SK-N-SH (cell line): ENCODE results near the gene MARS1. TPM values are rescaled to one million over a fixed set of nuclear protein-coding genes. Genes with fewer than 3 reads are reported as not detected.

Experiments
- CTCF ChIA-PET: fragments of 300-600, 350-600 bp; formaldehyde crosslinking; extraction: SDS; loops from one replicate; lab custom pipeline; 2021; lab: Yijun Ruan, JAX
- POLR2A ChIA-PET: fragments of 350-600 bp; sonication (Branson Sonifier 250); formaldehyde crosslinking; extraction: SDS; loops from one replicate; lab custom pipeline; 2020; ENCODE audit warnings: antibody characterized with exemption, inconsistent platforms; lab: Yijun Ruan, JAX
- DNase-seq: peaks from one replicate; pipeline ENCODE4 v3.0.0; 2012
- H2AFZ ChIP-seq: fragments of 200-600 bp; sonication (generic); 2 replicates; pipeline ENCODE4 v1.8.1; 2016; ENCODE audit warnings: antibody characterized with exemption, mild to moderate bottlenecking, low read depth
- H3F3A ChIP-seq: fragments of 200-600 bp; sonication (generic); replicated peaks from 2 replicates; pipeline ENCODE3; 2016; ENCODE audit warnings: antibody characterized with exemption, mild to moderate bottlenecking; ENCODE audit not compliant: insufficient read depth
- H3K27ac ChIP-seq, 2 experiments: fragments of 200-500 bp in 1 of 2; fragments of 200-600 bp in 1 of 2; sonication (Bioruptor generic) in 1 of 2; sonication (generic), shearing (Covaris generic) in 1 of 2; 2 replicates each; pipeline versions ENCODE4 v1.5.1 to v1.6.1; 2014 to 2016; ENCODE audit warnings: low read depth in 2 of 2, inconsistent platforms in 1 of 2, low read length in 1 of 2, mild to moderate bottlenecking in 1 of 2, mixed read lengths in 1 of 2
- H3K27me3 ChIP-seq: fragments of 200-600 bp; sonication (generic), shearing (Covaris generic); 2 replicates; pipeline ENCODE4 v1.6.1; 2016; ENCODE audit warnings: mixed run types; ENCODE audit not compliant: insufficient read depth
- H3K36me3 ChIP-seq, 2 experiments: fragments of 200-500 bp in 1 of 2; fragments of 200-600 bp in 1 of 2; sonication (Bioruptor generic) in 1 of 2; sonication (generic) in 1 of 2; replicated peaks in 1 of 2; 2 replicates each; pipeline versions ENCODE3 to v1.5.1; 2014 to 2016; ENCODE audit warnings: low read length in 1 of 2, mild to moderate bottlenecking in 1 of 2; ENCODE audit not compliant: insufficient read depth in 2 of 2, control insufficient read depth in 1 of 2
- H3K4me1 ChIP-seq, 2 experiments: fragments of 200-500 bp in 1 of 2; fragments of 200-600 bp in 1 of 2; sonication (Bioruptor generic) in 1 of 2; sonication (generic), shearing (Covaris generic) in 1 of 2; 2 replicates each; pipeline versions ENCODE4 v1.5.1 to v1.6.1; 2014 to 2016; ENCODE audit warnings: low read depth in 1 of 2, low read length in 1 of 2, mixed run types in 1 of 2; ENCODE audit not compliant: insufficient read depth in 2 of 2, control insufficient read depth in 1 of 2
- H3K4me2 ChIP-seq: fragments of 200-600 bp; sonication (generic), shearing (Covaris generic); 2 replicates; pipeline ENCODE4 v1.6.1; 2017; ENCODE audit warnings: mixed run types
- H3K4me3 ChIP-seq, 2 experiments: fragments of 200-500 bp in 1 of 2; fragments of 200-600 bp in 1 of 2; sonication (Bioruptor generic) in 1 of 2; sonication (generic), shearing (Covaris generic) in 1 of 2; 2 replicates each; pipeline versions ENCODE4 v1.5.1 to v1.8.1; 2014 to 2016; ENCODE audit warnings: low read depth in 2 of 2, inconsistent platforms in 1 of 2, low read length in 1 of 2, mild to moderate bottlenecking in 1 of 2, mixed read lengths in 1 of 2, moderate library complexity in 1 of 2
- H3K79me2 ChIP-seq: fragments of 200-600 bp; sonication (generic); 2 replicates; pipeline ENCODE4 v1.8.1; 2017; ENCODE audit warnings: mild to moderate bottlenecking; ENCODE audit not compliant: insufficient read depth
- H3K9ac ChIP-seq: fragments of 200-600 bp; sonication (generic); 2 replicates; pipeline ENCODE4 v1.6.1; 2017; ENCODE audit warnings: mixed run types
- H3K9me2 ChIP-seq: fragments of 200-600 bp; sonication (generic); 2 replicates; pipeline ENCODE4 v1.6.1; 2017; ENCODE audit warnings: mixed run types
- H3K9me3 ChIP-seq: fragments of 200-600 bp; sonication (generic); 2 replicates; pipeline ENCODE4 v1.6.1; 2017; ENCODE audit warnings: mixed run types, mild to moderate bottlenecking, moderate library complexity
- H4K20me1 ChIP-seq: fragments of 200-600 bp; sonication (generic); 2 replicates; pipeline ENCODE4 v1.6.1; 2017; ENCODE audit warnings: mild to moderate bottlenecking, mixed run types; ENCODE audit not compliant: insufficient read depth
- CHD2 ChIP-seq: fragments of 150-350 bp; IDR thresholded peaks from 2 replicates; pipeline ENCODE4 v1.6.1; 2018; ENCODE audit warnings: low read length; ENCODE audit not compliant: partially characterized antibody
- EP300 ChIP-seq, 2 experiments: IDR thresholded peaks; 2 replicates each; pipeline versions ENCODE4 v1.4.0 to v1.6.1; 2012; ENCODE audit warnings: borderline replicate concordance in 1 of 2, low read depth in 1 of 2, low read length in 1 of 2
- FOSL2 ChIP-seq: IDR thresholded peaks from 2 replicates; pipeline ENCODE4 v1.4.0; 2012; ENCODE audit warnings: low read depth, mild to moderate bottlenecking, moderate library complexity, borderline replicate concordance
- FOXM1 ChIP-seq: IDR thresholded peaks from 2 replicates; pipeline ENCODE4 v1.4.0; 2012; ENCODE audit warnings: low read depth, mild to moderate bottlenecking
- GATA2 ChIP-seq: sonication (generic); formaldehyde crosslinking; IDR thresholded peaks from 2 replicates; pipeline ENCODE4 v1.5.0; 2020; ENCODE audit warnings: mild to moderate bottlenecking, missing genetic modification reagents
- MEF2A ChIP-seq: IDR thresholded peaks from 2 replicates; pipeline ENCODE4 v1.4.0; 2012; ENCODE audit warnings: low read depth, borderline replicate concordance
- MXI1 ChIP-seq: IDR thresholded peaks from 2 replicates; pipeline ENCODE4 v1.6.1; 2012; ENCODE audit warnings: mild to moderate bottlenecking, low read depth, low read length, improper control_type of control experiment
- NFIC ChIP-seq: IDR thresholded peaks from 2 replicates; pipeline ENCODE4 v1.4.0; 2012; ENCODE audit warnings: borderline replicate concordance
- RAD21 ChIP-seq: IDR thresholded peaks from 2 replicates; pipeline ENCODE4 v1.6.1; 2012; ENCODE audit warnings: mild to moderate bottlenecking, low read length
- RCOR1 ChIP-seq: fragments of 150-350 bp; IDR thresholded peaks from 2 replicates; pipeline ENCODE4 v1.6.1; 2017; ENCODE audit warnings: antibody characterized with exemption, low read length
- SMC3 ChIP-seq: IDR thresholded peaks from 2 replicates; pipeline ENCODE4 v1.6.1; 2012; ENCODE audit warnings: low read depth, low read length, improper control_type of control experiment
- TAF1 ChIP-seq: IDR thresholded peaks from 2 replicates; pipeline ENCODE4 v1.6.1; 2012; ENCODE audit warnings: low read depth, mild to moderate bottlenecking, low read length, moderate library complexity, borderline replicate concordance
- TEAD4 ChIP-seq: IDR thresholded peaks from 2 replicates; pipeline ENCODE4 v1.4.0; 2012; ENCODE audit warnings: mild to moderate bottlenecking, borderline replicate concordance; ENCODE audit not compliant: insufficient read depth
- WGBS: methylation state at CpG from one replicate; pipeline ENCODE4 v1.1.6; 2017; ENCODE audit warnings: low lambda C conversion rate; 5-methylcytosine and 5-hydroxymethylcytosine counted together
- polyA plus RNA-seq, 3 experiments: library from polyadenylated mRNA; depleted of rRNA; stranded (reverse); fragments of >200 nt; gene quantifications; 2 replicates each; pipeline ENCODE4 v1.2.3, GENCODE V29; 2012
- TF ChIP-seq, protein P1 (sequence below): fragments of 150-350 bp; IDR thresholded peaks from 2 replicates; pipeline ENCODE4 v1.6.1; 2017; ENCODE audit warnings: antibody characterized with exemption, low read length, low read depth, borderline replicate concordance
- TF ChIP-seq, protein P2 (sequence below): fragments of 200-600 bp; sonication (generic); IDR thresholded peaks from 2 replicates; pipeline ENCODE4 v1.6.1; 2017; ENCODE audit warnings: antibody characterized with exemption, mild to moderate bottlenecking, moderate library complexity
- TF ChIP-seq, protein P3 (sequence below): IDR thresholded peaks from 2 replicates; pipeline ENCODE4 v1.4.0; 2012; ENCODE audit warnings: low read depth
- TF ChIP-seq, protein P4 (sequence below): IDR thresholded peaks from 2 replicates; pipeline ENCODE4; 2012

MARS1 gene
- polyA plus RNA-seq, 1 of the 3 experiments (the other 2 are of a cell fraction) = 158 TPM

DNA sequence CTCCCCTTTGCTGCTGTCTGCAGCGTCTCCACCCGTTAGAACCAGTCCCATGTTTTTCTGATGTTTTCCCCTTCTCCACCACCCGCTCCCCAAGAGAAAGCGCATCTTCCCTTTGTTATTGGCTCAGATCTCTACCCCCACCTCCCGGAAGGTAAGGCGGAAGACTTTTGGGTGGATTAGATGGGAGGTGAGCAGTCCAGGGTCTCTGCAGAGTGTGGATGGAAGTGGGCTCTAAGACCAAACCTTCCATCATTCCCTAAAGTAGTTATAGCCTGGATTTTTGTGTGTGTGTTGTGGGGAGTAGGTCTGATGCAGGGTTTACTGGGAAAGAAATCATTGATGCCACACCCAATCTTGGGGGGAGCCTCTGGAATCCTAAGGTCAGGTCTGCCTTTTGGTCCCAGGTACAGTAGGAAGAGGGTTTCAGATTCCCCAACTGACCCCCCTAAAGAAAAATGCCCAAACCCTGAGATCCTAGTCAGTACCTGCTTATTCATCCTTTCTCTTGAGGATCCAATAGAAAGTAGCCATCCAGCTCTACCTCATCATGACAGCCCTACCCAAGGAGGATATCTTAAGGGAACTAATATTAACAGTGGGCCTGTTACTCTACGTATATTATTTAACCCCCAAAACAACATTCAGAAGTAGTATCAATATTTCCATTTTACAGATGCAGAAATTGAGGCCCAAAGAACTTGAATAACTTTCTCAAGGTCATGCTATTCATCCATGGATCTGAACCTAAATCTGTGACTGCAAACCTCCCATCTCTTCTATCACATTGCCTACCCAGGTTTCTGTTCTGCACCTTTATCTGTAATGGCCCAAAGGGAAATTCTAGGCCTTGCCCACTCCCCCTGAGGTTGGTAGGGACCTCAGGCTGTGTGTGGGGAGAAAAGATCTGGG is 63.0 kb downstream of the MARS1 start:
- Histone ChIP-seq H3K36me3 (peaks cover 2 to 9% of the 10 kb centered on the region in 2 experiments), H3K27me3 (no peaks in the 10 kb centered on the region), H4K20me1 (no peaks in the 10 kb centered on the region), H3K9me2 (no peaks in the 10 kb centered on the region), H3K4me3 (peak overlapping the region; percentile 90 to 94), H3K79me2 (peaks cover 52% of the 10 kb centered on the region), H2AFZ (peak overlapping the region; percentile 95; the same call in 1 of the 2 replicates), H3K9me3 (no peaks in the 10 kb centered on the region)
- CTCF ChIA-PET = interaction anchor here (0.7 to 5.1 kb wide), 2 partner anchors 32 to 34 kb away, joined by 3 to 24 read pairs; no protein-coding TSS in a partner anchor
- WGBS = 46% methylated on average over 7 of the region's 7 CpGs
- TF ChIP-seq, protein P1, sequence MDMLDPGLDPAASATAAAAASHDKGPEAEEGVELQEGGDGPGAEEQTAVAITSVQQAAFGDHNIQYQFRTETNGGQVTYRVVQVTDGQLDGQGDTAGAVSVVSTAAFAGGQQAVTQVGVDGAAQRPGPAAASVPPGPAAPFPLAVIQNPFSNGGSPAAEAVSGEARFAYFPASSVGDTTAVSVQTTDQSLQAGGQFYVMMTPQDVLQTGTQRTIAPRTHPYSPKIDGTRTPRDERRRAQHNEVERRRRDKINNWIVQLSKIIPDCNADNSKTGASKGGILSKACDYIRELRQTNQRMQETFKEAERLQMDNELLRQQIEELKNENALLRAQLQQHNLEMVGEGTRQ = no peak
- TF ChIP-seq TAF1 (no peak), FOXM1 (no peak), FOSL2 (no peak), SMC3 (no peak), NFIC (no peak), GATA2 (CRISPR knock-in tag) (no peak), MXI1 (no peak), MEF2A (no peak)
- TF ChIP-seq, protein P2, sequence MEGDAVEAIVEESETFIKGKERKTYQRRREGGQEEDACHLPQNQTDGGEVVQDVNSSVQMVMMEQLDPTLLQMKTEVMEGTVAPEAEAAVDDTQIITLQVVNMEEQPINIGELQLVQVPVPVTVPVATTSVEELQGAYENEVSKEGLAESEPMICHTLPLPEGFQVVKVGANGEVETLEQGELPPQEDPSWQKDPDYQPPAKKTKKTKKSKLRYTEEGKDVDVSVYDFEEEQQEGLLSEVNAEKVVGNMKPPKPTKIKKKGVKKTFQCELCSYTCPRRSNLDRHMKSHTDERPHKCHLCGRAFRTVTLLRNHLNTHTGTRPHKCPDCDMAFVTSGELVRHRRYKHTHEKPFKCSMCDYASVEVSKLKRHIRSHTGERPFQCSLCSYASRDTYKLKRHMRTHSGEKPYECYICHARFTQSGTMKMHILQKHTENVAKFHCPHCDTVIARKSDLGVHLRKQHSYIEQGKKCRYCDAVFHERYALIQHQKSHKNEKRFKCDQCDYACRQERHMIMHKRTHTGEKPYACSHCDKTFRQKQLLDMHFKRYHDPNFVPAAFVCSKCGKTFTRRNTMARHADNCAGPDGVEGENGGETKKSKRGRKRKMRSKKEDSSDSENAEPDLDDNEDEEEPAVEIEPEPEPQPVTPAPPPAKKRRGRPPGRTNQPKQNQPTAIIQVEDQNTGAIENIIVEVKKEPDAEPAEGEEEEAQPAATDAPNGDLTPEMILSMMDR = no peak
- TF ChIP-seq, all 33 proteins: peak for 0
- H3K4me2 ChIP-seq = peak overlapping the region; percentile 94
- H3K27ac ChIP-seq = peak overlapping the region in 1 of 2 experiments; percentile 86; a peak in 1 of 4 replicates
- DNase-seq = no peak
- peaks cover 8 to 38% of the 10 kb centered on the region in 2 experiments for H3K4me1 ChIP-seq
- H3K9ac ChIP-seq = peak overlapping the region; percentile 59
- POLR2A ChIA-PET = no interaction called here
- H3F3A ChIP-seq = peaks cover 6% of the 10 kb centered on the region

GRCh38 chr12:57551637-57552305 is 63.9 kb downstream of the MARS1 start:
- Histone ChIP-seq H3K79me2 (peaks cover 43% of the 10 kb centered on the region; the same call in 1 of the 2 replicates), H4K20me1 (no peaks in the 10 kb centered on the region), H3K27ac (no peak overlapping the region; a peak in 1 of 4 replicates), H3K27me3 (no peaks in the 10 kb centered on the region), H3K4me2 (peak overlapping the region; percentile 94), H3K4me1 (peaks cover 4 to 33% of the 10 kb centered on the region in 2 experiments; a peak in 3 of 4 replicates), H3K9me2 (no peaks in the 10 kb centered on the region), H3K9me3 (no peaks in the 10 kb centered on the region), H3K9ac (no peak overlapping the region), H3F3A (peaks cover 6% of the 10 kb centered on the region), H3K36me3 (peaks cover 2 to 9% of the 10 kb centered on the region in 2 experiments), H3K4me3 (peak overlapping the region; percentile 6 to 90; a peak in 2 of 4 replicates), H2AFZ (no peak overlapping the region)
- DNase-seq = no peak
- ChIA-PET POLR2A (interaction anchor here (1.2 kb wide), 1 partner anchor 31 kb away, joined by 5 read pairs; the partner anchor contains the start of gene DDIT3), CTCF (interaction anchor here (0.7 to 5.1 kb wide), 3 partner anchors 31 to 70 kb away, joined by 3 to 24 read pairs (median 11); no protein-coding TSS in a partner anchor)
- 80% methylated on average over 3 of the region's 3 CpGs for WGBS
- TF ChIP-seq NFIC (no peak), RCOR1 (no peak), EP300 (IDR thresholded peaks at IDR 0.05; ENCODE audit: borderline replicate concordance in 1 of 2, low read depth in 1 of 2, low read length in 1 of 2) (no peak), FOXM1 (no peak), CHD2 (no peak), TEAD4 (no peak), MEF2A (no peak), FOSL2 (no peak), RAD21 (no peak)
- TF ChIP-seq, protein P1 = no peak
- TF ChIP-seq, protein P3, sequence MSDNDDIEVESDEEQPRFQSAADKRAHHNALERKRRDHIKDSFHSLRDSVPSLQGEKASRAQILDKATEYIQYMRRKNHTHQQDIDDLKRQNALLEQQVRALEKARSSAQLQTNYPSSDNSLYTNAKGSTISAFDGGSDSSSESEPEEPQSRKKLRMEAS = no peak
- TF ChIP-seq, protein P4, sequence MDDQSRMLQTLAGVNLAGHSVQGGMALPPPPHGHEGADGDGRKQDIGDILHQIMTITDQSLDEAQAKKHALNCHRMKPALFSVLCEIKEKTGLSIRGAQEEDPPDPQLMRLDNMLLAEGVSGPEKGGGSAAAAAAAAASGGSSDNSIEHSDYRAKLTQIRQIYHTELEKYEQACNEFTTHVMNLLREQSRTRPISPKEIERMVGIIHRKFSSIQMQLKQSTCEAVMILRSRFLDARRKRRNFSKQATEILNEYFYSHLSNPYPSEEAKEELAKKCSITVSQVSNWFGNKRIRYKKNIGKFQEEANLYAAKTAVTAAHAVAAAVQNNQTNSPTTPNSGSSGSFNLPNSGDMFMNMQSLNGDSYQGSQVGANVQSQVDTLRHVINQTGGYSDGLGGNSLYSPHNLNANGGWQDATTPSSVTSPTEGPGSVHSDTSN = no peak
